HepG2 (cell line): ENCODE results near the gene SSBP4. TPM values are rescaled to one million over a fixed set of nuclear protein-coding genes. Genes with fewer than 3 reads are reported as not detected.

Source experiments
- ATAC-seq: fragments of 200-7000 bp; cut with Tn5 transposase; 3 replicates; pipeline ENCODE4 v1.9.1; 2020; ENCODE audit warnings: mild to moderate bottlenecking, moderate library complexity
- BruUV-seq: library from RNA; stranded (reverse); fragments of 400-500 nt; replicated peaks from 2 replicates; lab custom pipeline; 2021; lab: Mats Ljungman, UMichigan
- CTCF ChIA-PET: fragments of 300-600 bp; formaldehyde crosslinking; extraction: SDS; loops from one replicate; lab custom pipeline; 2021; ENCODE audit warnings: low total read pairs, inconsistent platforms, low intra/inter-chr PET ratio; lab: Yijun Ruan, JAX
- POLR2A ChIA-PET: fragments of 350-600 bp; sonication (Branson Sonifier 250); formaldehyde crosslinking; loops from one replicate; lab custom pipeline; 2020; ENCODE audit warnings: antibody characterized with exemption, inconsistent platforms; lab: Yijun Ruan, JAX
- DNase-seq: peaks from one replicate; pipeline ENCODE4 v3.0.0-alpha.2; 2015; ENCODE audit warnings: low spot score
- FAIRE-seq: peaks from 3 replicates; lab custom pipeline; 2011; peaks lifted over from hg19 to GRCh38; lab: Jason Lieb, UNC
- H2AFZ ChIP-seq: one replicate; pipeline ENCODE4 v1.6.1; 2011; ENCODE audit warnings: low read length, inconsistent platforms
- H3K27ac ChIP-seq: fragments of 300-600 bp; 3 replicates; pipeline ENCODE4 v1.8.0; 2011; ENCODE audit warnings: mixed run types, mild to moderate bottlenecking, mixed read lengths, low read length, inconsistent platforms; ENCODE audit not compliant: insufficient read depth; ENCODE audit errors: extremely low read length
- H3K27me3 ChIP-seq, 2 experiments: fragments of 200-600 bp in 1 of 2; 2 replicates in 1 of 2; 3 replicates in 1 of 2; pipeline versions ENCODE4 v1.6.0 to v1.8.0; 2011; ENCODE audit warnings: low read length in 2 of 2, mild to moderate bottlenecking in 2 of 2, moderate library complexity in 2 of 2, inconsistent platforms in 1 of 2; ENCODE audit not compliant: insufficient read depth in 2 of 2, control insufficient read depth in 1 of 2
- H3K36me3 ChIP-seq, 2 experiments: fragments of 200-600 bp in 1 of 2; replicated peaks in 1 of 2; 2 replicates in 1 of 2; 3 replicates in 1 of 2; pipeline versions ENCODE4 v1.5.1 to v1.8.0; 2011; ENCODE audit warnings: low read length in 2 of 2, inconsistent platforms in 1 of 2; ENCODE audit not compliant: insufficient read depth in 2 of 2, control insufficient read depth in 1 of 2
- H3K4me1 ChIP-seq: 2 replicates; pipeline ENCODE4 v1.5.1; 2012; ENCODE audit warnings: low read length, inconsistent platforms; ENCODE audit not compliant: insufficient read depth
- H3K4me2 ChIP-seq: 2 replicates; pipeline ENCODE4 v1.6.0; 2011; ENCODE audit warnings: low read depth, low read length, inconsistent platforms
- H3K4me3 ChIP-seq, 3 experiments: fragments of 200-600 bp in 1 of 3; sonication (generic), shearing (Covaris generic) in 1 of 3; replicated peaks in 1 of 3; 2 replicates each; pipeline ENCODE4 v1.5.1; 2011 to 2016; ENCODE audit warnings: low read length in 3 of 3, inconsistent platforms in 2 of 3, low read depth in 2 of 3, mild to moderate bottlenecking in 2 of 3, control low read depth in 1 of 3, mixed read lengths in 1 of 3; ENCODE audit not compliant: insufficient read depth in 1 of 3
- H3K79me2 ChIP-seq: one replicate; pipeline ENCODE4 v1.6.1; 2011; ENCODE audit warnings: low read length, inconsistent platforms; ENCODE audit not compliant: insufficient read depth
- H3K9ac ChIP-seq: 2 replicates; pipeline ENCODE4 v1.6.0; 2011; ENCODE audit warnings: mild to moderate bottlenecking, low read depth, low read length, inconsistent platforms; ENCODE audit not compliant: insufficient read depth
- H3K9me3 ChIP-seq: 2 replicates; pipeline ENCODE4 v1.5.1; 2012; ENCODE audit warnings: mild to moderate bottlenecking, low read length
- H4K20me1 ChIP-seq: 2 replicates; pipeline ENCODE4 v1.6.0; 2011; ENCODE audit warnings: inconsistent platforms, mild to moderate bottlenecking, low read length, moderate library complexity; ENCODE audit not compliant: insufficient read depth
- KLF15 ChIP-seq: sonication (generic); formaldehyde crosslinking; IDR thresholded peaks from 2 replicates; pipeline ENCODE4 v1.8.1; 2023; ENCODE audit warnings: borderline replicate concordance, mild to moderate bottlenecking, inconsistent platforms, missing genetic modification reagents, mixed read lengths
- MED1 ChIP-seq: sonication (generic); formaldehyde crosslinking; IDR thresholded peaks from 2 replicates; pipeline ENCODE4 v1.4.0; 2020; ENCODE audit warnings: missing genetic modification reagents
- NFRKB ChIP-seq: fragments of 450-650 bp; IDR thresholded peaks from 2 replicates; pipeline ENCODE4 v1.6.1; 2017
- PRPF4 ChIP-seq: fragments of 200-400 bp; formaldehyde crosslinking; IDR thresholded peaks from 2 replicates; pipeline ENCODE4 v1.6.1; 2016; ENCODE audit warnings: low read length, low read depth; ENCODE audit not compliant: poor library complexity, severe bottlenecking
- STAG1 ChIP-seq: sonication (generic); formaldehyde crosslinking; IDR thresholded peaks from 2 replicates; pipeline ENCODE4 v1.4.0; 2020; ENCODE audit warnings: missing genetic modification reagents
- ZBTB38 ChIP-seq: sonication (generic); formaldehyde crosslinking; IDR thresholded peaks from 2 replicates; pipeline ENCODE4 v1.5.1; 2020; ENCODE audit warnings: mild to moderate bottlenecking, missing genetic modification reagents
- ZFAT ChIP-seq: sonication (generic); formaldehyde crosslinking; conservative IDR thresholded peaks from 2 replicates; pipeline ENCODE4 v1.8.1; 2023; ENCODE audit warnings: missing genetic modification reagents, inconsistent platforms
- ZNF619 ChIP-seq: sonication (generic); formaldehyde crosslinking; IDR thresholded peaks from 2 replicates; pipeline ENCODE4 v1.4.0; 2020; ENCODE audit warnings: mild to moderate bottlenecking, missing genetic modification reagents
- ZNF883 ChIP-seq: sonication (generic); formaldehyde crosslinking; IDR thresholded peaks from 2 replicates; pipeline ENCODE4 v1.5.1; 2020; ENCODE audit warnings: mild to moderate bottlenecking, missing genetic modification reagents; ENCODE audit errors: not compliant biosample characterization
- WGBS: methylation state at CpG from one replicate; pipeline ENCODE4 v1.1.6; 2017; ENCODE audit warnings: low lambda C conversion rate; 5-methylcytosine and 5-hydroxymethylcytosine counted together
- in situ Hi-C: cut with HindIII; loops from 2 replicates; pipeline ENCODE4 v1.10.0; 2017; ENCODE audit warnings: low pct_unique_long_range_greater_than_20kb; ENCODE audit not compliant: extremely low pct_ligation_motif_present
- intact Hi-C: fragments of 100-400 bp; cut with micrococcal nuclease; formaldehyde crosslinking; loops from one replicate; pipeline ENCODE4 v1.10.0; 2022; ENCODE audit not compliant: unreplicated experiment
- polyA plus RNA-seq, 8 experiments: library from polyadenylated mRNA; depleted of rRNA in 3 of 8; stranded (reverse) in 7 of 8; unstranded in 1 of 8; fragments of >200 nt; fragmentation: Illumina TruSeq in 4 of 8; extraction: Trizol in 4 of 8; gene quantifications; 2 replicates each; pipeline versions ENCODE4 v1.2.1 to v1.2.3, GENCODE V29; 2011 to 2016; ENCODE audit warnings: low read depth in 4 of 8, missing spikeins in 1 of 8, mixed read lengths in 1 of 8; ENCODE audit not compliant: insufficient read depth in 1 of 8
- total RNA-seq, 5 experiments: library from RNA; depleted of rRNA; stranded (reverse); fragments of >200 nt; fragmentation: Illumina TruSeq; extraction: Trizol; gene quantifications; 2 replicates each; pipeline ENCODE4 v1.2.3, GENCODE V29; 2016; ENCODE audit warnings: low read depth in 1 of 5
- TF ChIP-seq, protein P1 (sequence below): sonication (generic); formaldehyde crosslinking; IDR thresholded peaks from 2 replicates; pipeline ENCODE4 v1.5.0; 2020; ENCODE audit warnings: mild to moderate bottlenecking, missing genetic modification reagents, moderate library complexity

SSBP4 gene
- total and polyA plus RNA-seq, 2 of the 13 experiments (the other 11 are each of a cell fraction or from before 2014, with no cell fraction given), result 20.8 to 39.5 TPM

GRCh38 chr19:18476507-18477041 is 57.4 kb downstream of the SSBP4 start:
- FAIRE-seq (no peak), ATAC-seq (no peak), DNase-seq (no peak)
- intact Hi-C loops (loop anchor here (5.0 kb wide), 1 partner anchor 96 kb away; the partner anchor contains the start of gene UBA52), in situ Hi-C loops (loop anchor here (10.0 kb wide), 2 partner anchors 48 to 198 kb away; partner anchors contain the start of gene ELL)
- H3K4me3 ChIP-seq, result no peak overlapping the region
- H3K9ac ChIP-seq, result no peak overlapping the region
- 98% methylated on average over 12 of the region's 14 CpGs for WGBS
- H3K79me2 ChIP-seq, result peaks cover 74% of the 10 kb centered on the region
- peaks cover 0 to 2% of the 10 kb centered on the region in 2 experiments; a peak in 3 of 5 replicates for H3K36me3 ChIP-seq
- no peaks in the 10 kb centered on the region for H3K27me3 ChIP-seq
- H3K27ac ChIP-seq, result peak overlapping the region; percentile 12
- no peak overlapping the region; the same call in 1 of the 2 replicates for H3K4me2 ChIP-seq
- CTCF ChIA-PET, result no interaction called here
- no peaks in the 10 kb centered on the region for H3K9me3 ChIP-seq
- POLR2A ChIA-PET, result interaction anchor here (1.0 kb wide), 1 partner anchor 111 kb away, joined by 3 read pairs; no protein-coding TSS in a partner anchor
- H2AFZ ChIP-seq, result no peak overlapping the region
- H4K20me1 ChIP-seq, result peaks cover 10% of the 10 kb centered on the region; the same call in 1 of the 2 replicates
- no TSS peak for BruUV-seq
- TF ChIP-seq ZNF883 (CRISPR knock-in tag), result peak; percentile 36
- TF ChIP-seq MED1, result no peak
- peaks cover 83% of the 10 kb centered on the region for H3K4me1 ChIP-seq

DNA sequence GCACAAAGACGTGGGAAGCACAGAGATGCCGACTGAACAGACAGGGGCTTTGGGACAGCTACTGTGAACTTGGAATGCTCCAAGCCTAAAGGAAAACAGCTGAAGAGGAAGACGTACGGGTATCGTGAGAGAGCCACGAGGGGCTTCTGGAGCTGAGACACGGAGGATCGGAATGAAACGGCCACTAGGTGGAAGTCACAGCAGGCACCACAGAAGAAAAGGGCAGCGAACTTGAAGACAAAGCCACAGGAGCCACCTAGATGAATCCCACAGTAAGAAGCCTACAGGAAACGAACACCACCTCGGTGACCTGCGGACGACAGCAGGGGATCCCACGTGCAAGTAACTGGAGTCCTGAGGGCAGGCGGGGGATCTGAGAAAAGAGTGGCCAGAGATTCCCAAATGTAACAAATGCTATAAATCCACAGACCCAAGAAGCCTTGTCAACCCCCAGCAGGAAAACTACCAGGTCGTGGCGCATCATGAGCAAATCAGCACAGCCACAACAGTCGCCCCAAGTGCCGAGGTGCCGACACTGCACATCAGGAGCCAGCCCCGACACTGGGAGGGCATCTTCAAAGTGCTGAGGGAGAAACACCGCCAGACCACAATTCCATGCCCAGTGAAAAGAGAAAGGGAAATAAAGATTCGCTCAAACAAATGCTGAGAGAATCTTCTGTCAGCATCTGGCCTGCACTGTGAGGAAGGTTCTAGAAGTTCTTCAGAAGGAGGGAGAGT is 58.0 kb downstream of the SSBP4 start:
- no TSS peak for BruUV-seq
- in situ Hi-C loops, result loop anchor here (10.0 kb wide), 2 partner anchors 48 to 198 kb away; partner anchors contain the start of gene ELL
- peaks cover 10% of the 10 kb centered on the region; the same call in 1 of the 2 replicates for H4K20me1 ChIP-seq
- H3K27ac ChIP-seq, result peak overlapping the region; percentile 90
- WGBS, result 91% methylated on average over 24 of the region's 24 CpGs
- no peak for DNase-seq
- peaks cover 79% of the 10 kb centered on the region for H3K79me2 ChIP-seq
- POLR2A ChIA-PET, result interaction anchor here (1.7 kb wide), 1 partner anchor 41 kb away, joined by 4 read pairs; no protein-coding TSS in a partner anchor
- peaks cover 0 to 2% of the 10 kb centered on the region in 2 experiments; a peak in 3 of 5 replicates for H3K36me3 ChIP-seq
- no peak overlapping the region for H3K4me2 ChIP-seq
- intact Hi-C loops, result loop anchor here (5.0 kb wide), 1 partner anchor 95 kb away; the partner anchor contains the start of gene UBA52
- no peak overlapping the region for H3K4me3 ChIP-seq
- no peak for TF ChIP-seq ZNF619 (CRISPR knock-in tag)
- no peak for TF ChIP-seq KLF15 (CRISPR knock-in tag)
- no peak for TF ChIP-seq NFRKB
- peak; percentile 22 for TF ChIP-seq STAG1 (CRISPR knock-in tag)
- TF ChIP-seq, protein P1, sequence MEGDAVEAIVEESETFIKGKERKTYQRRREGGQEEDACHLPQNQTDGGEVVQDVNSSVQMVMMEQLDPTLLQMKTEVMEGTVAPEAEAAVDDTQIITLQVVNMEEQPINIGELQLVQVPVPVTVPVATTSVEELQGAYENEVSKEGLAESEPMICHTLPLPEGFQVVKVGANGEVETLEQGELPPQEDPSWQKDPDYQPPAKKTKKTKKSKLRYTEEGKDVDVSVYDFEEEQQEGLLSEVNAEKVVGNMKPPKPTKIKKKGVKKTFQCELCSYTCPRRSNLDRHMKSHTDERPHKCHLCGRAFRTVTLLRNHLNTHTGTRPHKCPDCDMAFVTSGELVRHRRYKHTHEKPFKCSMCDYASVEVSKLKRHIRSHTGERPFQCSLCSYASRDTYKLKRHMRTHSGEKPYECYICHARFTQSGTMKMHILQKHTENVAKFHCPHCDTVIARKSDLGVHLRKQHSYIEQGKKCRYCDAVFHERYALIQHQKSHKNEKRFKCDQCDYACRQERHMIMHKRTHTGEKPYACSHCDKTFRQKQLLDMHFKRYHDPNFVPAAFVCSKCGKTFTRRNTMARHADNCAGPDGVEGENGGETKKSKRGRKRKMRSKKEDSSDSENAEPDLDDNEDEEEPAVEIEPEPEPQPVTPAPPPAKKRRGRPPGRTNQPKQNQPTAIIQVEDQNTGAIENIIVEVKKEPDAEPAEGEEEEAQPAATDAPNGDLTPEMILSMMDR, result peak; percentile 39
- TF ChIP-seq ZFAT (CRISPR knock-in tag), result no peak
- TF ChIP-seq ZBTB38 (CRISPR knock-in tag), result peak; percentile 97
- peak; percentile 51 for TF ChIP-seq PRPF4
- TF ChIP-seq, all 625 proteins: peak for 4
- no peak overlapping the region for H3K9ac ChIP-seq
- H3K27me3 ChIP-seq, result no peaks in the 10 kb centered on the region
- ATAC-seq, result no peak
- no peak overlapping the region for H2AFZ ChIP-seq
- CTCF ChIA-PET, result no interaction called here
- no peaks in the 10 kb centered on the region for H3K9me3 ChIP-seq
- H3K4me1 ChIP-seq, result peaks cover 83% of the 10 kb centered on the region
- FAIRE-seq, result no peak
